HCT116 (cell line): Measurements from ENCODE around the gene NDUFAF5.

Experiments used
- CTCF ChIP-seq, 3 experiments: fragments of 200-600 bp in 1 of 3; sonication (generic) in 1 of 3; IDR thresholded peaks in 2 of 3; conservative IDR thresholded peaks in 1 of 3; 2 replicates each; pipeline ENCODE4 v1.5.1; 2012 to 2017; ENCODE audit warnings: low read depth in 2 of 3, low read length in 2 of 3, antibody characterized with exemption in 1 of 3, borderline replicate concordance in 1 of 3, control low read depth in 1 of 3, mild to moderate bottlenecking in 1 of 3, mixed read lengths in 1 of 3, mixed run types in 1 of 3, moderate library complexity in 1 of 3; ENCODE audit not compliant: insufficient read depth in 1 of 3
- ELF1 ChIP-seq: IDR thresholded peaks from 2 replicates; pipeline ENCODE4 v1.6.1; 2012; ENCODE audit warnings: low read depth, borderline replicate concordance
- EZH2 ChIP-seq: fragments of 200-600 bp; sonication (generic); IDR thresholded peaks from 2 replicates; pipeline ENCODE4 v1.6.1; 2017; ENCODE audit warnings: antibody characterized with exemption, mixed run types
- EZH2phosphoT487 ChIP-seq: fragments of 200-600 bp; IDR thresholded peaks from 2 replicates; pipeline ENCODE4 v1.6.1; 2018; ENCODE audit warnings: antibody characterized with exemption, borderline replicate concordance
- MAX ChIP-seq: IDR thresholded peaks from 2 replicates; pipeline ENCODE4 v1.6.1; 2012
- POLR2A ChIP-seq: IDR thresholded peaks from 2 replicates; pipeline ENCODE4 v1.7.0; 2011; ENCODE audit warnings: borderline replicate concordance; ENCODE audit not compliant: insufficient read depth, insufficient read length; ENCODE audit errors: extremely low read depth
- POLR2AphosphoS5 ChIP-seq: IDR thresholded peaks from 2 replicates; pipeline ENCODE4 v1.6.1; 2011; ENCODE audit warnings: mild to moderate bottlenecking, low read depth, low read length, moderate library complexity
- RAD21 ChIP-seq: IDR thresholded peaks from 2 replicates; pipeline ENCODE4 v1.6.1; 2012; ENCODE audit warnings: low read depth, mild to moderate bottlenecking
- REST ChIP-seq: IDR thresholded peaks from 2 replicates; pipeline ENCODE4 v1.6.1; 2012; ENCODE audit warnings: low read depth
- SP1 ChIP-seq: IDR thresholded peaks from 2 replicates; pipeline ENCODE4 v1.6.1; 2012; ENCODE audit warnings: low read depth
- YY1 ChIP-seq: IDR thresholded peaks from 2 replicates; pipeline ENCODE4 v1.6.1; 2011; ENCODE audit warnings: low read length, low read depth, moderate library complexity, mild to moderate bottlenecking; ENCODE audit not compliant: insufficient replicate concordance; ENCODE audit errors: extremely low read depth
- ZBTB33 ChIP-seq: IDR thresholded peaks from 2 replicates; pipeline ENCODE4 v1.6.1; 2011; ENCODE audit warnings: mild to moderate bottlenecking, low read length, moderate library complexity; ENCODE audit not compliant: insufficient replicate concordance; ENCODE audit errors: extremely low read depth

GRCh38 chr20:13745784-13746183 lies 39.0 kb upstream of the NDUFAF5 start:
- no peak for TF ChIP-seq CTCF (IDR thresholded peaks at IDR 0.05 in 2 of 3, conservative IDR thresholded peaks at IDR 0.05 in 1 of 3; ENCODE audit: borderline replicate concordance in 1 of 3, insufficient read depth in 1 of 3, low read depth in 2 of 3, low read length in 2 of 3)
- TF ChIP-seq POLR2A, result no peak
- TF ChIP-seq ZBTB33, result no peak
- TF ChIP-seq SP1, result no peak
- TF ChIP-seq REST, result no peak
- TF ChIP-seq RAD21, result no peak
- no peak for TF ChIP-seq EZH2phosphoT487
- no peak for TF ChIP-seq EZH2
- no peak for TF ChIP-seq MAX
- no peak for TF ChIP-seq ELF1
- TF ChIP-seq POLR2AphosphoS5, result no peak
- no peak for TF ChIP-seq YY1
